K562 (cell line): ENCODE measurements around the gene GPR137C. TPM values are rescaled to one million over a fixed set of nuclear protein-coding genes. Genes with fewer than 3 reads are reported as not detected.

Experiments used
- ATAC-seq: fragments of 200-7000 bp; cut with Tn5 transposase; 3 replicates; pipeline ENCODE4 v1.9.1; 2020; ENCODE audit warnings: moderate library complexity
- BruUV-seq: library from RNA; stranded (reverse); fragments of 400-500 nt; replicated peaks from 2 replicates; lab custom pipeline; 2021; lab: Mats Ljungman, UMichigan
- CTCF ChIA-PET: fragments of 300-600 bp; formaldehyde crosslinking; extraction: SDS; loops from one replicate; lab custom pipeline; 2021; ENCODE audit warnings: low intra/inter-chr PET ratio; lab: Yijun Ruan, JAX
- POLR2A ChIA-PET: fragments of 300-600, 350-650 bp; sonication (Branson Sonifier 250); formaldehyde crosslinking; extraction: SDS; loops from one replicate; lab custom pipeline; 2021; ENCODE audit warnings: antibody characterized with exemption, inconsistent platforms; lab: Yijun Ruan, JAX
- DNase-seq, 4 experiments: peaks; one replicate each; pipeline versions ENCODE4 v3.0.0 to v3.0.0-alpha.2; 2011 to 2018; ENCODE audit warnings: low spot score in 3 of 4, mixed read lengths in 3 of 4; ENCODE audit errors: extremely low read depth in 1 of 4
- FAIRE-seq: peaks from 2 replicates; lab custom pipeline; 2011; peaks lifted over from hg19 to GRCh38; lab: Jason Lieb, UNC
- H2AFZ ChIP-seq: 2 replicates; pipeline ENCODE4 v1.6.0; 2011; ENCODE audit warnings: low read depth, low read length, control low read depth, inconsistent platforms
- H3K27ac ChIP-seq: fragments of 200-600 bp; 3 replicates; pipeline ENCODE4 v1.8.0; 2011; ENCODE audit warnings: low read depth, mild to moderate bottlenecking, control low read depth, inconsistent platforms, low read length, moderate library complexity, mixed read lengths; ENCODE audit errors: extremely low read depth
- H3K27me3 ChIP-seq, 2 experiments: fragments of 300-600 bp in 1 of 2; 2 replicates in 1 of 2; 3 replicates in 1 of 2; pipeline versions ENCODE4 v1.6.0 to v1.8.0; 2011; ENCODE audit warnings: inconsistent platforms in 2 of 2, low read length in 2 of 2, mild to moderate bottlenecking in 1 of 2, mixed read lengths in 1 of 2, moderate library complexity in 1 of 2; ENCODE audit not compliant: control insufficient read depth in 2 of 2, insufficient read depth in 2 of 2
- H3K36me3 ChIP-seq: fragments of 300-600 bp; 3 replicates; pipeline ENCODE4 v1.8.0; 2011; ENCODE audit warnings: mild to moderate bottlenecking, low read length, inconsistent platforms; ENCODE audit not compliant: control insufficient read depth, insufficient read depth
- H3K4me1 ChIP-seq, 2 experiments: fragments of 200-600 bp in 1 of 2; replicated peaks in 1 of 2; 2 replicates in 1 of 2; 3 replicates in 1 of 2; pipeline versions ENCODE4 v1.5.1 to v1.8.0; 2011; ENCODE audit warnings: inconsistent platforms in 2 of 2, low read length in 2 of 2, mild to moderate bottlenecking in 1 of 2, mixed read lengths in 1 of 2, moderate library complexity in 1 of 2; ENCODE audit not compliant: control insufficient read depth in 2 of 2, insufficient read depth in 2 of 2
- H3K4me2 ChIP-seq: 2 replicates; pipeline ENCODE4 v1.6.1; 2011; ENCODE audit warnings: low read length, control low read depth, inconsistent platforms, mixed read lengths; ENCODE audit not compliant: insufficient read depth
- H3K4me3 ChIP-seq: fragments of 200-600 bp; sonication (generic), shearing (Covaris generic); 2 replicates; pipeline ENCODE4 v1.5.1; 2016; ENCODE audit warnings: control low read depth, inconsistent platforms
- H3K79me2 ChIP-seq: fragments of 200-600 bp; 3 replicates; pipeline ENCODE4 v1.8.0; 2011; ENCODE audit warnings: low read length, inconsistent platforms; ENCODE audit not compliant: control insufficient read depth, insufficient read depth
- H3K9ac ChIP-seq, 2 experiments: 2 replicates each; pipeline versions ENCODE4 v1.6.0 to v1.6.1; 2011; ENCODE audit warnings: low read depth in 2 of 2, low read length in 2 of 2, control low read depth in 1 of 2, inconsistent platforms in 1 of 2, mild to moderate bottlenecking in 1 of 2, mixed read lengths in 1 of 2; ENCODE audit not compliant: insufficient read depth in 1 of 2
- H3K9me1 ChIP-seq: one replicate; pipeline ENCODE4 v1.6.0; 2011; ENCODE audit warnings: inconsistent platforms, mild to moderate bottlenecking, low read length, moderate library complexity; ENCODE audit not compliant: control insufficient read depth, insufficient read depth
- H3K9me3 ChIP-seq: replicated peaks from 2 replicates; pipeline ENCODE4 v1.5.1; 2011; ENCODE audit warnings: low read depth, low read length, inconsistent platforms; ENCODE audit not compliant: control insufficient read depth, insufficient read depth
- H4K20me1 ChIP-seq: replicated peaks from 2 replicates; pipeline ENCODE4 v1.6.1; 2011; ENCODE audit warnings: low read length, inconsistent platforms, mixed read lengths; ENCODE audit not compliant: control insufficient read depth, insufficient read depth
- C11orf30 ChIP-seq: fragments of 450-650 bp; IDR thresholded peaks from 2 replicates; pipeline ENCODE4 v1.6.1; 2016; ENCODE audit warnings: low read depth, mild to moderate bottlenecking
- CHD4 ChIP-seq: fragments of 200-600 bp; sonication (generic); IDR thresholded peaks from 3 replicates; pipeline ENCODE4 v1.6.1; 2012; ENCODE audit warnings: low read depth, mild to moderate bottlenecking, mixed read lengths, low read length, inconsistent platforms; ENCODE audit not compliant: insufficient read depth, insufficient replicate concordance, poor library complexity, severe bottlenecking
- E2F8 ChIP-seq: fragments of 450-650 bp; IDR thresholded peaks from 2 replicates; pipeline ENCODE4 v1.7.1; 2018; ENCODE audit warnings: mild to moderate bottlenecking, low read depth; ENCODE audit not compliant: partially characterized antibody
- GATAD2A ChIP-seq: fragments of 450-650 bp; IDR thresholded peaks from 2 replicates; pipeline ENCODE4 v1.6.1; 2017
- MAFF ChIP-seq: IDR thresholded peaks from 2 replicates; pipeline ENCODE4 v1.6.1; 2012; ENCODE audit warnings: low read length, improper control_type of control experiment
- MAFG ChIP-seq: fragments of 450-650 bp; conservative IDR thresholded peaks from 2 replicates; pipeline ENCODE4 v1.6.1; 2016; ENCODE audit warnings: missing genetic modification characterization, missing compliant biosample characterization
- MAFK ChIP-seq: IDR thresholded peaks from 2 replicates; pipeline ENCODE4 v1.6.1; 2011; ENCODE audit warnings: low read length, improper control_type of control experiment
- ZNF316 ChIP-seq: fragments of 450-650 bp; IDR thresholded peaks from 2 replicates; pipeline ENCODE4 v1.6.1; 2016
- ZNF444 ChIP-seq: fragments of 250-450 bp; sonication (Bioruptor Pico); IDR thresholded peaks from 2 replicates; pipeline ENCODE4 v1.4.0; 2020; ENCODE audit warnings: mild to moderate bottlenecking, moderate library complexity
- WGBS: fragments of 100-300 bp; shearing (Covaris generic); methylation state at CpG from one replicate; pipeline ENCODE4 v1.1.6; 2016; ENCODE audit warnings: low coverage, mixed read lengths; ENCODE audit not compliant: insufficient coverage; ENCODE audit errors: missing lambda C conversion rate; 5-methylcytosine and 5-hydroxymethylcytosine counted together
- in situ Hi-C: fragments of 300-500 bp; cut with MboI; formaldehyde crosslinking; loops from 4 replicates; pipeline ENCODE4 v1.15.0; 2018; ENCODE audit warnings: inconsistent platforms, mixed read lengths
- intact Hi-C: fragments of 100-400 bp; cut with micrococcal nuclease; formaldehyde crosslinking; loops from 2 replicates; pipeline ENCODE4 v1.14.2; 2022
- polyA plus RNA-seq, 8 experiments: library from polyadenylated mRNA; depleted of rRNA in 4 of 8; stranded (reverse) in 5 of 8; unstranded in 3 of 8; fragments of >200 nt; fragmentation: Nextera tagmentation in 2 of 8; fragmentation: Illumina TruSeq in 1 of 8; extraction: Ambion mirVana in 2 of 8; extraction: Trizol in 1 of 8; gene quantifications; 2 replicates each; pipeline versions ENCODE4 v1.2.1 to v1.2.3, GENCODE V29; 2011 to 2014; ENCODE audit warnings: inconsistent platforms in 1 of 8, missing spikeins in 1 of 8
- total RNA-seq, 7 experiments: library from RNA; depleted of rRNA in 6 of 7; stranded (reverse); fragments of >200 nt in 6 of 7; fragmentation: Illumina TruSeq in 2 of 7; extraction: Trizol in 2 of 7; gene quantifications; 2 replicates each; pipeline versions ENCODE4 v1.2.1 to v1.2.3, GENCODE V29; 2011 to 2021; ENCODE audit warnings: low replicate concordance in 1 of 7

Gene GPR137C
- total and polyA plus RNA-seq, 9 of the 15 experiments (the other 6 are each of a cell fraction or from before 2014, with no cell fraction given), result 0.03 to 0.31 (median 0.06) TPM; not detected in 4

DNA sequence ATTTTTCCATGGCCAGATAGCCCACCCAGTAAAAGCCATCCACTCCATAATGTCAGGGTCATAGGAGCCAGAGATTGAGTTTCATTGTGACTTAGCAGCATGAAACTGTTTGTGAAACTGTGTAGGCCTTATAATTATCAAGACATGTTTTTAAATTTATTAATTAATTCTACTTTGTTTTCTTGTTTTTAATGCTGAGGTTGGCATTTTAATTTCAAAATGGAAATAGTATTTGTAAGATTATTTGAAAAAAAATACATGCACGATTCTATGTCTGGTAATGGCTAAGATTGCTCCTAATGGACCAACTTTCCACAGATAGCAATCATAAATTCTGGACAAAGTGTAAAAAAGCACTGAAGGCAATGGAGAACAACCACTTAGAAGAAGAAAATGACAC is 67.1 kb downstream of the GPR137C start:
- BruUV-seq, result no TSS peak
- intact Hi-C loops, result no loop called here
- ChIA-PET POLR2A (no interaction called here), CTCF (no interaction called here)
- Histone ChIP-seq H3K9ac (no peak overlapping the region), H3K4me2 (no peak overlapping the region), H3K4me3 (no peak overlapping the region), H4K20me1 (no peaks in the 10 kb centered on the region), H3K9me3 (no peaks in the 10 kb centered on the region), H3K79me2 (no peaks in the 10 kb centered on the region), H2AFZ (no peak overlapping the region), H3K27ac (no peak overlapping the region), H3K27me3 (no peaks in the 10 kb centered on the region), H3K9me1 (no peaks in the 10 kb centered on the region), H3K36me3 (no peaks in the 10 kb centered on the region), H3K4me1 (no peaks in the 10 kb centered on the region)
- in situ Hi-C loops, result no loop called here
- DNase-seq (no peak), ATAC-seq (no peak), FAIRE-seq (no peak)
- no peak for TF ChIP-seq CHD4
- no peak for TF ChIP-seq GATAD2A
- TF ChIP-seq ZNF316, result peak; percentile 68
- no peak for TF ChIP-seq ZNF444 (CRISPR knock-in tag)
- TF ChIP-seq MAFK, result peak; percentile 31; the same call in 1 of the 2 replicates
- TF ChIP-seq C11orf30, result peak; percentile 44; the same call in 1 of the 2 replicates
- TF ChIP-seq MAFG (tag), result peak; percentile 32; the same call in 1 of the 2 replicates
- TF ChIP-seq MAFF, result peak; percentile 38; the same call in 1 of the 2 replicates
- no peak for TF ChIP-seq E2F8
- 17% methylated on average over 1 of the region's 1 CpG for WGBS
